ENCODE measurements around the gene KIAA1210.

The KIAA1210 gene

GRCh38 chrX:119093991-119094735, 33.4 kb downstream of the KIAA1210 start:
- DNase-seq (ENCODE audit: low read depth, low spot score), result peak; percentile 16

GRCh38 chrX:119090627-119091026, 37.0 kb downstream of the KIAA1210 start:
- DNase-seq (ENCODE audit: low read depth, low spot score), result no peak
- H3K27ac ChIP-seq, result no peak overlapping the region

More at GRCh38 chrX:119093991-119094735, 33.4 kb downstream of the KIAA1210 start:
- H3K27ac ChIP-seq, result no peak overlapping the region

GRCh38 chrX:119089619-119090018, 38.0 kb downstream of the KIAA1210 start:
- H3K27ac ChIP-seq, result no peak overlapping the region
- DNase-seq (ENCODE audit: low read depth, low spot score), result no peak

GRCh38 chrX:119087121-119087520, 40.5 kb downstream of the KIAA1210 start:
- DNase-seq (ENCODE audit: low read depth, low spot score), result no peak

GRCh38 chrX:119084766-119085165, 42.8 kb downstream of the KIAA1210 start:
- no peak for DNase-seq (ENCODE audit: low read depth, low spot score)
- H3K27ac ChIP-seq, result no peak overlapping the region

More at GRCh38 chrX:119087121-119087520, 40.5 kb downstream of the KIAA1210 start:
- no peak overlapping the region for H3K27ac ChIP-seq

GRCh38 chrX:119082278-119082677, 45.3 kb downstream of the KIAA1210 start:
- no peak overlapping the region for H3K27ac ChIP-seq
- no peak for DNase-seq (ENCODE audit: low read depth, low spot score)

GRCh38 chrX:119075270-119076025, 52.2 kb downstream of the KIAA1210 start:
- DNase-seq (ENCODE audit: low read depth, low spot score), result no peak
- H3K27ac ChIP-seq, result no peak overlapping the region

GRCh38 chrX:119073911-119074310, 53.7 kb downstream of the KIAA1210 start:
- no peak overlapping the region for H3K27ac ChIP-seq
- DNase-seq (ENCODE audit: low read depth, low spot score), result no peak

- DNase-seq (ENCODE audit: low read depth, low spot score), result no peak
- no peak overlapping the region for H3K27ac ChIP-seq
These were observed 54.3 kb downstream of the KIAA1210 start for GRCh38 chrX:119073200-119073905.

GRCh38 chrX:119072744-119073143, 54.9 kb downstream of the KIAA1210 start, which contains the start of gene CT47C1:
Gene CT47C1 (plus strand): TSS chrX:119072993. CDS start chrX:119073226, 233 bp downstream.
- no peak for DNase-seq (ENCODE audit: low read depth, low spot score)
- no peak within 1 kb of the TSS for H3K27ac ChIP-seq

GRCh38 chrX:119071381-119071780, 56.2 kb downstream of the KIAA1210 start:
- no peak overlapping the region for H3K27ac ChIP-seq
- DNase-seq (ENCODE audit: low read depth, low spot score), result no peak

- H3K27ac ChIP-seq, result no peak overlapping the region
- no peak for DNase-seq (ENCODE audit: low read depth, low spot score)
These were observed 57.9 kb downstream of the KIAA1210 start for GRCh38 chrX:119069762-119070161.

- no peak overlapping the region for H3K27ac ChIP-seq
These were observed 58.5 kb downstream of the KIAA1210 start for GRCh38 chrX:119069128-119069527.

GRCh38 chrX:119067023-119067739, 60.4 kb downstream of the KIAA1210 start:
- DNase-seq (ENCODE audit: low read depth, low spot score), result no peak
- no peak overlapping the region for H3K27ac ChIP-seq

More at GRCh38 chrX:119069128-119069527, 58.5 kb downstream of the KIAA1210 start:
- no peak for DNase-seq (ENCODE audit: low read depth, low spot score)

GRCh38 chrX:119063428-119063827, 64.2 kb downstream of the KIAA1210 start:
- H3K27ac ChIP-seq, result no peak overlapping the region
- no peak for DNase-seq (ENCODE audit: low read depth, low spot score)

- no peak overlapping the region for H3K27ac ChIP-seq
- DNase-seq (ENCODE audit: low read depth, low spot score), result no peak
These were observed 64.8 kb downstream of the KIAA1210 start for GRCh38 chrX:119062750-119063374.

- no peak for DNase-seq (ENCODE audit: low read depth, low spot score)
- H3K27ac ChIP-seq, result no peak overlapping the region
These were observed 71.9 kb downstream of the KIAA1210 start for GRCh38 chrX:119055687-119056086.

- no peak overlapping the region for H3K27ac ChIP-seq
- no peak for DNase-seq (ENCODE audit: low read depth, low spot score)
These were observed 81.7 kb downstream of the KIAA1210 start for GRCh38 chrX:119045884-119046283.

GRCh38 chrX:119042996-119043395, 84.6 kb downstream of the KIAA1210 start:
- H3K27ac ChIP-seq, result no peak overlapping the region
- DNase-seq (ENCODE audit: low read depth, low spot score), result no peak

- DNase-seq (ENCODE audit: low read depth, low spot score), result no peak
- H3K27ac ChIP-seq, result no peak overlapping the region
These were observed 85.6 kb downstream of the KIAA1210 start for GRCh38 chrX:119042040-119042439.
